Natural killer cell treated with Interleukin-12 subunit alpha and Interleukin-12 subunit beta and Interleukin-15 and Interleukin-18, amount 100 ng/mL, for 72 hours (primary cell): ENCODE measurements around the gene CCDC183. TPM values are rescaled to one million over a fixed set of nuclear protein-coding genes. Genes with fewer than 3 reads are reported as not detected.
"Not testable (repeated sequence)": the region's sequence is repeated elsewhere in the genome, so short reads cannot be mapped to it uniquely, and the experiment has no call there.

Source experiments
- ATAC-seq, 2 donors: fragments of 150-1000 bp; cut with Tn5 transposase in 1 of 2; sonication (Bioruptor Pico), chemical (Tn5 transposase) in 1 of 2; 2 replicates each; pipeline ENCODE4 v1.10.0; 2021
- DNase-seq: peaks from one replicate; pipeline ENCODE4 v3.0.0; 2022; ENCODE audit warnings: low spot score
- H3K27ac Mint-ChIP-seq, 2 donors: 1 replicate in 1 of 2; 2 replicates in 1 of 2; pipeline ENCODE4 v1.8.0; 2022; ENCODE audit warnings: mixed read lengths in 2 of 2, mild to moderate bottlenecking in 1 of 2, moderate library complexity in 1 of 2
- H3K27me3 Mint-ChIP-seq, 2 donors: 1 replicate in 1 of 2; 2 replicates in 1 of 2; pipeline ENCODE4 v1.8.0; 2022; ENCODE audit warnings: mixed read lengths in 2 of 2
- H3K36me3 Mint-ChIP-seq: one replicate; pipeline ENCODE4 v1.8.0; 2022; ENCODE audit warnings: mixed read lengths
- H3K4me1 Mint-ChIP-seq, 2 donors: 1 replicate in 1 of 2; 2 replicates in 1 of 2; pipeline ENCODE4 v1.8.0; 2022; ENCODE audit warnings: low read depth in 2 of 2, mixed read lengths in 2 of 2, mild to moderate bottlenecking in 1 of 2
- H3K4me3 Mint-ChIP-seq: one replicate; pipeline ENCODE4 v1.8.0; 2022; ENCODE audit warnings: mixed read lengths
- H3K9me3 Mint-ChIP-seq: 2 replicates; pipeline ENCODE4 v1.8.0; 2022; ENCODE audit warnings: mixed read lengths
- total RNA-seq, 2 donors: library from RNA; stranded (reverse); gene quantifications; one replicate each; pipeline ENCODE4 v1.2.3, GENCODE V29; 2022

Gene CCDC183
- total RNA-seq, 2 donors from 2014 or later = 0.38 to 0.45 TPM

- DNase-seq, ATAC-seq, H3K27me3 Mint-ChIP-seq, H3K27ac Mint-ChIP-seq, H3K4me3 Mint-ChIP-seq, H3K4me1 Mint-ChIP-seq: not testable (repeated sequence)
- H3K9me3 Mint-ChIP-seq = peaks cover 11% of the 10 kb centered on the region
- peaks cover 16% of the 10 kb centered on the region for H3K36me3 Mint-ChIP-seq
Measured at GRCh38 chr9:136755302-136756133, 40.6 kb upstream of the CCDC183 start.

- Mint-ChIP-seq H3K27me3 (peaks cover 5 to 9% of the 10 kb centered on the region in 2 donors), H3K4me1 (no peaks in the 10 kb centered on the region), H3K27ac (no peak overlapping the region), H3K36me3 (peaks cover 16% of the 10 kb centered on the region), H3K9me3 (peaks cover 11% of the 10 kb centered on the region), H3K4me3 (no peak overlapping the region)
- DNase-seq (no peak), ATAC-seq (no peak)
Measured at GRCh38 chr9:136756134-136756438, 40.1 kb upstream of the CCDC183 start.

- Mint-ChIP-seq H3K27ac (no peak overlapping the region), H3K27me3 (peaks cover 4 to 9% of the 10 kb centered on the region in 2 donors), H3K9me3 (peaks cover 8% of the 10 kb centered on the region), H3K4me3 (no peak overlapping the region), H3K36me3 (peaks cover 10% of the 10 kb centered on the region), H3K4me1 (no peaks in the 10 kb centered on the region)
- no peak for DNase-seq
- no peak for ATAC-seq
Measured at GRCh38 chr9:136756836-136757235, 39.3 kb upstream of the CCDC183 start.

- H3K4me3 Mint-ChIP-seq = no peak overlapping the region
- ATAC-seq (no peak), DNase-seq (no peak)
- H3K9me3 Mint-ChIP-seq = peaks cover 7% of the 10 kb centered on the region
- H3K27me3 Mint-ChIP-seq = peaks cover 4 to 7% of the 10 kb centered on the region in 2 donors
- H3K36me3 Mint-ChIP-seq = peaks cover 6% of the 10 kb centered on the region
- no peak overlapping the region for H3K27ac Mint-ChIP-seq
- no peaks in the 10 kb centered on the region for H3K4me1 Mint-ChIP-seq
Measured at GRCh38 chr9:136757328-136757727, 38.8 kb upstream of the CCDC183 start.

GRCh38 chr9:136757751-136758140, 38.4 kb upstream of the CCDC183 start:
- Mint-ChIP-seq H3K4me1 (no peaks in the 10 kb centered on the region), H3K36me3 (peaks cover 2% of the 10 kb centered on the region), H3K9me3 (peaks cover 3% of the 10 kb centered on the region), H3K27ac (no peak overlapping the region), H3K4me3 (no peak overlapping the region), H3K27me3 (peaks cover under 1 to 3% of the 10 kb centered on the region in 2 donors)
- no peak for ATAC-seq
- no peak for DNase-seq

GRCh38 chr9:136759001-136759400, 37.1 kb upstream of the CCDC183 start:
- H3K27me3 Mint-ChIP-seq = no peaks in the 10 kb centered on the region
- H3K4me1 Mint-ChIP-seq = no peaks in the 10 kb centered on the region
- ATAC-seq (no peak), DNase-seq (no peak)
- H3K9me3 Mint-ChIP-seq = peaks cover 3% of the 10 kb centered on the region
- H3K4me3 Mint-ChIP-seq = no peak overlapping the region
- H3K36me3 Mint-ChIP-seq = no peaks in the 10 kb centered on the region
- H3K27ac Mint-ChIP-seq = no peak overlapping the region

GRCh38 chr9:136759436-136760325, 36.5 kb upstream of the CCDC183 start:
- DNase-seq = no peak
- Mint-ChIP-seq H3K9me3 (peaks cover 3% of the 10 kb centered on the region), H3K27ac (no peak overlapping the region), H3K4me1 (no peaks in the 10 kb centered on the region), H3K27me3 (no peaks in the 10 kb centered on the region), H3K36me3 (no peaks in the 10 kb centered on the region), H3K4me3 (no peak overlapping the region)
- no peak for ATAC-seq

- ATAC-seq = no peak
- no peak overlapping the region for H3K27ac Mint-ChIP-seq
- H3K36me3 Mint-ChIP-seq = no peaks in the 10 kb centered on the region
- H3K27me3 Mint-ChIP-seq = no peaks in the 10 kb centered on the region
- no peak overlapping the region for H3K4me3 Mint-ChIP-seq
- DNase-seq = no peak
- peaks cover 3% of the 10 kb centered on the region for H3K9me3 Mint-ChIP-seq
- H3K4me1 Mint-ChIP-seq = no peaks in the 10 kb centered on the region
Measured at GRCh38 chr9:136760424-136760823, 35.7 kb upstream of the CCDC183 start.

- ATAC-seq, DNase-seq, H3K4me3 Mint-ChIP-seq, H3K4me1 Mint-ChIP-seq, H3K9me3 Mint-ChIP-seq, H3K27ac Mint-ChIP-seq, H3K27me3 Mint-ChIP-seq, H3K36me3 Mint-ChIP-seq: not testable (repeated sequence)
Measured at GRCh38 chr9:136760834-136761544, 35.1 kb upstream of the CCDC183 start.

GRCh38 chr9:136761545-136761981, 34.6 kb upstream of the CCDC183 start:
- Mint-ChIP-seq H3K9me3 (no peaks in the 10 kb centered on the region), H3K27ac (no peak overlapping the region), H3K27me3 (no peaks in the 10 kb centered on the region), H3K4me3 (no peak overlapping the region), H3K36me3 (no peaks in the 10 kb centered on the region), H3K4me1 (no peaks in the 10 kb centered on the region)
- no peak for DNase-seq
- no peak for ATAC-seq

- DNase-seq = no peak
- peaks cover 0 to 5% of the 10 kb centered on the region in 2 donors for H3K27me3 Mint-ChIP-seq
- no peaks in the 10 kb centered on the region for H3K36me3 Mint-ChIP-seq
- H3K4me1 Mint-ChIP-seq = peaks cover 0 to 4% of the 10 kb centered on the region in 2 donors
- ATAC-seq = no peak
- H3K27ac Mint-ChIP-seq = no peak overlapping the region
- no peaks in the 10 kb centered on the region for H3K9me3 Mint-ChIP-seq
- H3K4me3 Mint-ChIP-seq = no peak overlapping the region
Measured at GRCh38 chr9:136762221-136762691, 33.9 kb upstream of the CCDC183 start.

GRCh38 chr9:136762915-136763648, 33.1 kb upstream of the CCDC183 start:
- Mint-ChIP-seq H3K27me3 (peaks cover 0 to 10% of the 10 kb centered on the region in 2 donors), H3K27ac (no peak overlapping the region), H3K4me1 (peaks cover 0 to 4% of the 10 kb centered on the region in 2 donors), H3K9me3 (no peaks in the 10 kb centered on the region), H3K4me3 (no peak overlapping the region), H3K36me3 (no peaks in the 10 kb centered on the region)
- ATAC-seq = peak in 1 of 2 donors; percentile 53
- no peak for DNase-seq

- Mint-ChIP-seq H3K9me3 (no peaks in the 10 kb centered on the region), H3K4me1 (peaks cover 0 to 4% of the 10 kb centered on the region in 2 donors)
Measured at GRCh38 chr9:136763649-136764035, 32.5 kb upstream of the CCDC183 start.

More at GRCh38 chr9:136763649-136764035, 32.5 kb upstream of the CCDC183 start:
- H3K4me3 Mint-ChIP-seq = no peak overlapping the region
- H3K27me3 Mint-ChIP-seq = peaks cover 0 to 10% of the 10 kb centered on the region in 2 donors
- DNase-seq (no peak), ATAC-seq (no peak)
- no peak overlapping the region for H3K27ac Mint-ChIP-seq
- no peaks in the 10 kb centered on the region for H3K36me3 Mint-ChIP-seq
